HG02973 (cell line): ENCODE results near the gene CLCA2.

Experiments
- ATAC-seq: cut with Tn5 transposase; IDR thresholded peaks from one replicate; pipeline ENCODE4 v1.9.1; 2021; ENCODE audit warnings: moderate library complexity; ENCODE audit not compliant: unreplicated experiment

The CLCA2 gene

DNA sequence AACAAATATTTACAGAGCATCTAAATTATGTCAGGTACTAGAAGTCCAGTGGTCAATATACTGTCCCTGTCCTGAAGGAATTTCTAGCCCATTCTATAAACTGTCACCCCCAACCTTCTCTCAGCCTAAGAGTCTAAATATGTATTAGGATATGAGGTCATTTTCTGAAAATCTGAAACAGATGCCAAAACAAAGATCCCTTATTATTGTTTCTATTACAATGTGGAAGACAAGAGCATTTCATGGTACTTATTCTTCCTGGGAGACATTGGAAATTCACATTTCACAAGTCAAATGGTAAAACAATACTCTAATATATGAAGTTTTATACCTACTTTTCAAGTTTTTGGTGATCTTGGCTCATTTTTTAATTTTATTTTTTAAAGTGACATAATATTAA is 47.3 kb downstream of the CLCA2 start:
- ATAC-seq: no peak

DNA sequence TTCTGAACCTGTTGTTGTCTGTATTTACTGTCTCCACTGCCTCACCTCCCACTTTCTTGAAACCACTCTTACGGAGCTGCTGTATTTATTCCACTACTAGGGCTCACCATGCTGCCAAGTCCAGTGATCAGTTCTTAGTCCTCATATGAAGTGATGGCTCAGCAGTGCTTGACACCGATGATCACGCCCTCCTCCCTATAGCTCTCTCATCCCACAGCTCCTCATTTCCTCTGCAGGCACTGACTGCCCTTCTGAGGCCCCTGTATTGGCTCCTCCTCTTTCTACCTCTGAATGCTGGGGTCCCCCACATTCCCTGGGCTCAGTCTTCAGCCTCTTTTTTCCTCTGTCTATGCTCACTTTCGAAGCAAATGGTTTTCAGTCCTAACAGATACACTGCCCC is 48.2 kb downstream of the CLCA2 start:
- no peak for ATAC-seq

DNA sequence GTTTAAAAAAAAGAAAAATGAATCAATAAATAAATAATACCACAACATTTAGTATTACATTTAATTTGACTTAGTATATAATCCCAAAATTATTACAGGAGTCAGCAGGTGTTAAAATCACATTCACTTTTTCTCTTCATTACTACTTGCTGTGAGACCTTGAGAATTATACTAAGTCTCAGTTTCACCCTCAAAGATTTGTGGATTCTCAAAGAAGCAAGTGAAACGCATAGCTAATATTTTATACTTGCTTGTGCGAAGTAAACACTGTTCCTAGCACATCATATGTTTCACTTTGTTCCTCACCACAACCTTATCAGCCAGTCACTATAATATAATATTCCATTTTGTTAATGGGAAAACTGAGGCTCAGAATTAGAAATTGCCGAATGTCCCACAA is 48.8 kb downstream of the CLCA2 start:
- ATAC-seq: no peak

DNA sequence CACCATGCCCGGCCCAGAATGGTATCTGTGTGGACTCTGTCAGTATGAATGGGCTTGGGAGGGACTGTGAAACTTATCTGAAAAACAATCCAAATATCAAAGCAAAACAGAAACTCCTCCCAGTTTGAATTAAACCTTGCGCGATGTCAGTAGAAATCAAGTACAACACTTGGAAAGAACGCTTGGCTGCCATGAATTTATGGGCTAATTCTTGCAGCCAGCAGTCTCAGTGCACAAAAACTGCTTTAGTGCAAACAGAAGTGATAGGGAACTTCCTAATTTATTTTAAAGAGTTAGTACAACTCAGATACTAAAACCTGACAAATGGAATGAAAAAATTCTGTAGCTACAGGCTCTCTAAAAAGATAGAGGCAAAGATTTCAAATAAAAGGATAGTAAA is 53.3 kb downstream of the CLCA2 start:
- ATAC-seq: no peak

DNA sequence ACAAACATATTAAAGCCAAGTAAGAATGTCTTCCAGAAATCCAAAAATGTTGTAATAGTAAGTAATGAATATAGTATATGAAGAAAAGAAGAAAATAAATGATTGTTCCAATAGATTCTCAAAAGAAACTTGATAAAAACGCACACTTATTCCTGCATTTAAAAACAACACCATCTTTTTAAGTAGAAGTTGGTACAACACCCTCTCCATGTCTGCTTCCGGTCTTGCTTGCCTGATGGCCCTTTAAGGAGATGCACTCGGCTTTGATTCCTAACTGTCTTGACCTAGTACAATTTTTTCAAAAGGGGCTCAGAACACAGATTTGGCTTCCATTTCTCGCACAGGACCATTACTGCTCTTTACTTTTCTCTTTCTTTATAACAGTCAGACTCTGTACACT is 53.7 kb downstream of the CLCA2 start:
- ATAC-seq: no peak

DNA sequence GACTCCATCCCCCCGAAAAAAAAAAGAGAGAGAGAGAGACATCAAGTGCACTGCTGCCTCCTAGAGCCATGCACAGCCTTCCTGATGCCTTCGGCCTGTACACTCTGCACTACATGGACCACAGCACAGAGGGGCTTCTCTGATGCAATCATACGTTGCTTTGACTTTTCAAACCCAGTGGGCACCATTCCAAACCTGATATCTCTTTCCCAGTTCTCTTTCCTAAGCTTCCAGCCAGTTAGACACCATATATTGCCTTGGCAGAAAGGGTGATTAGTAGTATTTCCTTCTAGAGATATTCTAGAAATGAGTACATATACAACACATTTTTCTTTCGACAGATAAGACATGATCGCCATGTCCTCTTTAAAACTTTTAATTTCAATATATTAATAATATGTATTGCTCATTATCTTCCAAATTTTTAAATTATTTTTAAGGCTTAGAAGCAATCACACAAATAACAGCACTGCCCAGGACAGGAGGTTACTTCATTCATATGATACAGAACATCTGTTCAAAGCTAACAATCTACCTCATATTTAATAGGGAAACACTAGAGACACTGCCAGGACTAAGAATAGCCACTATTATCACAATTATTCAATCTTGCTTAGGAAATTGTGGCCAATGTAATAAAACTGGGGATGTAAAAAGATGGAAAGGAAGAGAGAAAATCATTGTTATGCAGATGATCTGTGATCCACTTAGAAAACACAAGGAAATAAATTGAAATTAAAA is 54.6 kb downstream of the CLCA2 start:
- ATAC-seq: no peak

DNA sequence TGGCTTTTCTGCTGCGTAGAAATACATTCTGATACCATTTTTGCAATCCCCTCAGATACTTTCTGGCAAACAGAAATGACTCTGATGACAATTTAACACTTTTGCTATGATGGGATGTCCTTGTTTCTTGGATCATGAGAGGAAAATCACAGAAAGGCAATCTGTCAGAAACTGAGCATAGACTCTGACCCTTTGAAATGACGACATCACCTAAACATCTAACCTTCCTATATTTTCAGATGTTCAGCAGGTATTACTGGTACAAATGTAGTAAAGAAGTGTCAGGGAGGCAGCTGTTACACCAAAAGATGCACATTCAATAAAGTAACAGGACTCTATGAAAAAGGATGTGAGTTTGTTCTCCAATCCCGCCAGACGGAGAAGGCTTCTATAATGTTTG is 58.0 kb downstream of the CLCA2 start:
- no peak for ATAC-seq

DNA sequence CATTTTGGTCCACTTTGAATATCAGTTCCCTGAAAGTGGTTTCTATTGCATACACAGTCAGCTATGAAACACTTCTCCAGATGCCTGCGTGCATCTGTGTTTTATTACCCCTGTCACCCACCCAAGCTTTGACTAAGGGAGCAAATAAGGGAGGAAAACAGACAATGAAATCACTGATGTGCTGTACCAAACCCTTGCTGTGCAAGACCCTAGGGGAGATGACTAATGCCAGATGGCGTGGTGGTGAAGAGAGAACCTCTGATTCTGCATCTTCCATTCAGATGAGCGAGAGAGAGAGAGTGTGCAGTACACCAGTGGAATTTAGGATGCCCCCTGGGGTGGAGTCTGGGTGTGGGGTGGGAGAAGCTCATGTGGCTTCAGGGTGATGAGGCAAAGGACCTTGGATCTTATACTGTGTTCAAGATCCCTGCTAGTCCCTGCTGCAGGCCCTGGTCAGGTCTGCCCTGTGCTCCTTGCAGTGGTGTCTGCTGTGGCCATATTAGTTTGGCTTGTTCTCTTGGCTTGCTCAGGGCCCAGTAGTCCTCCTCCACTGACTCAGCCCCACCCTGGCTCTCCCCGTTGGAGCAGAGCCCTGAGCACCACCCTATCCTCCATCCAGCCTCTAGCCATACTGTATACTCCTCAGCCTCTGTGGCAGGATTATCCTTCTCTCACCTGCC is 63.3 kb downstream of the CLCA2 start:
- ATAC-seq: no peak

DNA sequence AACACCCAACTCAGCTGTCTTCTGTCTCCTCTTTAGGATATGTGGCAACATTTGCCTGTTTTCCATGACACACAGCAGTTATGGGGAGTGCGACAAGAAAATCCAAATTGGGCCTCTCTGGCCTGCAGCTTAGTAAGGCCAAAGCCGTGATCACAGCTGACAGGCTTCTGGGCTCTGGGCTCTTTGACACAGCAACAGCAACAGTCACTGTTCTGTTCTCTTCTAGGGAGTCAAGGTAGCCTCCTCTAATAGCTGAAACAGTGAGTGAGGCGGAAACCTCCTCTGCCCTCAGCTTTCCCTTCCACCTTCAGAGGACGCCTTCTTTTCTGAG is 63.8 kb downstream of the CLCA2 start:
- no peak for ATAC-seq

DNA sequence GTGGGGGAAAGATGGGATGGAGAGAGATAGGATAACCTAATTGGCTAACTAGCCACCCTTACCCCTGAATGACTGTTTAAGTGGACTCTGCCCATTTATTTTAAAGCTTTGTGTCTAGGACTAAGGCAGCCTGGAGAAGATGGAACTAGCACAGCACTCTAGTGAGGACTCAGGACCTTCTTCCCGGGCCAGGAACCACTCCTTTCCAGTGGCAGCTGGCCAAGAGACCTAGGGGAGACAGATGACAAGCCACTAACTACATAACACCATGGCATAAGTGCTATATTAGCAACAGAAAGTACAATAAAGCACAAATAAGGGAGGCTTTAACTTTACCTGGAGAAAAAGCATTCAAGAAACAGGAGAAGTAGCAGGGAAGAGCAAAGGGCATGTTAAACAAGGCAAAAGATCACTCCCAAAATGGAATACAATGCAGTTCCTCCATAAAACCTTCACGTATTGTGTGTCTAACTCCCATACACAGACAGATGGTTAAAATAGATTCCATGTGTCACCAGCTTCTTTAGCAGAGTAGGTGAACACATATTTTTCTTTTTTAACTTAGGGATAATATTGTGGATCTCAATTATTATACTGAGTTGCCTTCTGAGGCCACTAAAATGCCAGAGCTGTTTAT is 65.4 kb downstream of the CLCA2 start:
- ATAC-seq: no peak

DNA sequence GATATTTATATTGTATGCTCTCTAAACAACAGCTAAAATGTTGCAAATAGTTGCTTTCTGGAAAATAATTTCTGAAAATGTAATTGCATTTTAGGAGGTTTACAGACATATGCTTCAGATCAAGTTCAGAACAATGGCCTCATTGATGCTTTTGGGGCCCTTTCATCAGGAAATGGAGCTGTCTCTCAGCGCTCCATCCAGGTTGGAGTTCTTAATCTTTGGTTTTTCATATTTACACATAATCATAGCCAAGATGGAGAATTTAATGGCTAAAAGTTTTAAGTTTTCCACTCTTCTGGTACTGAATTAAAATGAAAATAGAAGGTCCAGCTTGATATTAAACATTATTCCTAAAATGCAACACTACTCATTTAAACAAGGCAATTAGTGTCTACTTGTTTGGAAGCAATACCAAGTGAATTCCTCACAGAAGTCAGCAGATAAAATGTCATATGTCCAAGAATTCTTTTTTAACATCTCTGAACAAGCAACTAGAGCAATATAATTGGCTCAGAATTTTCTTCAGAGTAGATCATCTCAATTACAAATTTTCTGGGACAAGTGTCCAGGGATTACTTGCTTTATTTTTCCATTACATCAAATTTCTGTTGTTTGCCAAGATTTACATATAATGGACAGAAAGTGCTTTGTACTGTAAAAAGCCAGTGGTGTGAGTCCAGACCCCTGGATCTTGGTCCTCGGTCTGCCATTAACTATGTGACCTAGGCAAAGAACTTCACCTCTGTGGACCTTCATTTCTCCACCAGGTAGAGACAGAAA is 67.4 kb downstream of the CLCA2 start:
- ATAC-seq: no peak

DNA sequence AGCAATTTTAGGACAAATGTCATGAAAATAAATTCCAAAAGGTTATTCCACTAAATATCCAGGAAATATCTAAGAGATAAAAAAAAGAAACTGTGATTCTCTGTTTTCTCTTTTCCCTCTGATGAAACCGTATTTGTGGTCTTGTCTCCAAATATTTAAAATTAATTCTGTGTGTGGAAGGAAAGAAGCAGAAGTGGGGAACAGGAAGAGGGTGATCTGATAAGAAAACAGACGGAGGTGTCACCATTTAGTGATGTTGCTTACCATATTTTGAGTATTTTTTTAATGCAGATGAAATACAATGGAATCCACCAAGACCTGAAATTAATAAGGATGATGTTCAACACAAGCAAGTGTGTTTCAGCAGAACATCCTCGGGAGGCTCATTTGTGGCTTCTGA is 74.3 kb downstream of the CLCA2 start:
- no peak for ATAC-seq

DNA sequence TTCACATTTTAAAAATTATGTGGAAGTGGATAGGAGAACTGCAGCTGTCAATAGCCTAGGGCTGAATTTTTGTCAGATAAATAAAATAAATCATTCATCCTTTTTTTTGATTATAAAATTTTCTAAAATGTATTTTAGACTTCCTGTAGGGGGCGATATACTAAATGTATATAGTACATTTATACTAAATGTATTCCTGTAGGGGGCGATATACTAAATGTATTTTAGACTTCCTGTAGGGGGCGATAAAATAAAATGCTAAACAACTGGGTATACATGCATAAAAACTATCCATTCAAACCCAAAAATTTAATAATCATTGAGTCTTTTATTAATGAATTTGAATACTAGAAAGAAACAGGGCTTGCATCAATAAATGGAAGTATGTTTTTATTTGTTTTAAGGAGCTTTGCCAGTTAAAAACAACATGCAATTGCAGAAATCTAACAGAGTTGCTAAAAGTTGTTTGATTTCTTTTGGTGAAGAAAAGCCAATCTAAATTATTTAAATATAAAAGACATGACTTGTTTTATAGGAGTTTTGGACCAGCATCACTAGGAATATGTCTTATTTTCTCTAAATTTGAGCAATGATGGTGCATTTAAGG is 76.1 kb downstream of the CLCA2 start:
- ATAC-seq: no peak

DNA sequence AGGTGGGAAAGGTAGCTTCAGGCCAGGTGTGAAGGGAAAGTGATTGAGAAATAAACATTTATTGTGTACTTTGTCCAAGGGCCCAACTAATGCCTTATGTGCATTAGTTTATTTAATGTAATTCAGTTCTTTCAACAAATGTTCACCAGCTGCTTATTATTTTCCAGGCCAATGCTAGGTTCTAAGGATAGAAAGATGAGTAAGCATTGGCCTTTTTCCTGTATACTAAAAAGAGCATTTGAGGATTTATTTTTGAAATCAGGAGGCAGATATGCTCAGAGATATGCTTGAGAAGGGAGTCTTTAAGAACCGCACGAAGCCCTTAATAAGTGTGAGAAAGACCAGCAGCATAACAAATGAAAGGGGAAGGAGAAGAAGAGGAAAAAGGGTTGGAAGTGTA is 76.7 kb downstream of the CLCA2 start:
- no peak for ATAC-seq

DNA sequence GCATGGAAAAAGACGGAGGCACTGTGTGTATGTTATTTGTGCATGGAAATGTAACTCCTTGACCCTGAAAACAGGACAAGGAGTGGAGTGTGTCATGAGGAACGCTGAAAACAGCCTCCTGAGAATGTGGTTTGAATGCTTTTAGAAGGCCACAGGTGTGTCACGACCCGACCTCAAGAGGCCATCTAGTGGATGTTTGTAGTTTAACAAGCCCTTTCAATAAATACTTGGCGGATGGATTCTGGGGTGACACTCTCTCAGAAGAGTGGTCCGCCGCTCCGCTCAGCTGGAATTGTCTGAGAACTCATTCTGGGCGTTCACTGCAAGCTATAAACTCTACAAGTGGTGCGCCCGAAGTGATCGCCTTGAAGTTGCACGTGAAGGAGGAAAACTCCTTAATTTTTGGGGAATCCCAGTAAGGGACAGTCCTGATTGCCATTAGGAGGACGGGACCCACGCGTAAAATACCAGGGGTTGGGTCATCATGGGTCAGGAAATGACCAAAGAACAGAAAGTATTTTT is 78.2 kb downstream of the CLCA2 start:
- ATAC-seq: peak; percentile 66

DNA sequence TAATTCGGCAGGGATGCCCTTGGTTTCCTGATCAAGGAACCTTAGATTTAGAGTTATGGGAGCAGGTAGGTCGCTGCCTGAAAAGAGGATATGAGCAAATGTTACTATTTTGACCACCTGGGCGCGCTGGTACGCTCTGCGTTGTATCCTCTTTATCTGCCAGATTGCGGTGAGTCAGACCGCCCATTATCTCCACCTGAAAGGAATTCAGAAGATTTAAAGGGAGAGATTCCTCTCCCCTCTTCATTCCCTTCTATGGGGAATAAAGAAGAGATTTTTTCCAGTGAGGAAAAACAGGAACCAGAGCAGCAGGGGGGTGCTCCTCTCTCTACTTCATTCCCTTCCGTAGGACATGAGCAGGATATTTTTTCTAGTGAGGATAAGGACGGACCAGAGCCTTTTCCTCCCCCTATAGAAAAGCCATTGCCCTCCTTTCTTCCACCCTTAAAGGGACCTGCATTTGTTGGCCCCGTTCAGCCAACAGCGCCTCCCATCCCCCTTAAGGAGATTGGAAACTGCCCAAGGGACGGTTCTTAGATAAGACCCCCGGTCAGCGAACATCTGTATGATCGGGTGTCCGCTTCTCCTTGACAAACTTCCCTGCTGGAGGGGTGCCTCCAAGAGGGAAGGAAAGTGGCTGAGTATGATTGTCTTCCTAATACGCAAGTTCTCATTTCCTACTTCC is 78.9 kb downstream of the CLCA2 start:
- ATAC-seq: peak; percentile 52

DNA sequence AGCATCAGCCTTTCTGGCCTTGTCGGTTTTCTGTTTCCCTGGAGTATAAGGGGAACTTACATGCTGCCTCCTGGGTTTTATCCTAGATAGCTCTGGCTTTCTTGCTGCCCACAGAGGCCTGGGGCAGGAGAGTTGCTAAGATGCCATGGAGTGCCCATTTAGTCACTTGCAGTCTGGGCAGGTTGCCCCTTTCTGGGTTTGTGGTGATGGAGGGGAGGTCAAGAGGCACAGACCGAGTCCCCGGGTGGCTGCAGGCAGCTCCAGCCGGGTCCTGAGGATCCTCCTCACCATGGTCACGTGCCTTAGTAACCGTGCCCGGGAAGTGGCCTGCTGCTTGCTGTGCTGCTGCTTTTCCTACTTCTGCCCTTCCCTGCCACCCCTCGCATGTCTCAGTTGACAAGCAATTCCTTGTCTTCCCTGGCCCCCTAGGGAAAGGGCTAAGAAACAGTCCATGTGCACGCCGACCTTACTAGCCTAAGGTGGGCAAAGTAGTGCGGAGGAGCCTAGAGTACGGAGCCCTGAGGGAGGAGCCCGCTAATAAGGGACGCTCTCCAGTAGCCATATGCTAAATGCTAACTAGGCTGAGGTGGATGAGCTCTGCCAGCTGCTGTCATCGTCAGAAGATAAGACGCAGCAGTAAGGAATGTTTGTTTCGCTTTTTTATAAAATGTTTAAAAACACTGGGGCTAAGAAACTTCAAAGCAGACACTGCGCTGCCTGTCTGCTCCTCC is 79.6 kb downstream of the CLCA2 start:
- ATAC-seq: no peak

DNA sequence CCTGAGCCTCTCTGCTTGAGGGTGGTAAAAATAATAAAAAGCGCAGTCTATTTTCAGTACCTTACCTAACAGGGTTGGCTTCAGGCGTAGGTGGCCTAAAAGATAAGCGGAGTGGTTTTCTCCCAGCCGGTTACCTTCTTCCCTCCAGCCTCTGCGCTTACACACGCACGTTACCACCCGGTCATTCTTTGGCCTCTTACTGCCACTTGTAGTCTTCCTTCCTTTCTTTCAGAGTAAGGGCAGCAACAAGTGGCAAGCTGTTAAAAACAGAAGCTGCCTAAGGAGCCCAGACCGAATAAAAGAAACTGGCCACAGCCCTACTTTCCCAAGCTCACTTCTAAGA is 80.1 kb downstream of the CLCA2 start:
- no peak for ATAC-seq

DNA sequence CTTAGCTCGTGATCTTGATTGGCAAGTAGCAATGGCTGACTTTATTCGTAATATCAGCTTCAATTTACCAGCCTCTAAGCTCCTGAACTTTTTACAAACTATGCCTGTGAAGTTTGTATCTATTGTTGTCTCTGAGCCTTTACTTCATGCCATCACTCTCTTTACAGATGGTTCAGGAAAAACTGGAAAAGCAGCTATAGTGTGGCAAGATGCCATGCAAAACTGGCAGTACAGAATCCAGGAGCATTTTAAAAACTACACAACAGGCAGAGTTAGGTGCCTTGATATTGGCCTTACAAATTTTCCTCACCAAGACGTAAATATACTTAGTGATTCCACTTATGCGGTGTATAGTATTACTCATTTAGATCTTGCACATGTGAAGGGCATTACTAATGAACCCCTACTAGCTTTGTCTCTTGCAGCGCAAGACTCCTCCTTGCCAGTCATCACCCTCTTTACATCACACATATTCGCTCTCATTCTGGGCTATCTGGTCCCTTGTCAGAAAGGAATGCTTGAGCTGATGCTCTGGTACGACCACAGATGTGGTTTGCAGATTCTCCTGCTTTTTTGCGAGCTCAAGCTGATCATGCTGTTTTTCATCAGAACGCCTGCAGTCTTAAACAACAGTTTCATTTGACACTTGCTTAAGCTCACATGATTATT is 81.1 kb downstream of the CLCA2 start:
- ATAC-seq: no peak

DNA sequence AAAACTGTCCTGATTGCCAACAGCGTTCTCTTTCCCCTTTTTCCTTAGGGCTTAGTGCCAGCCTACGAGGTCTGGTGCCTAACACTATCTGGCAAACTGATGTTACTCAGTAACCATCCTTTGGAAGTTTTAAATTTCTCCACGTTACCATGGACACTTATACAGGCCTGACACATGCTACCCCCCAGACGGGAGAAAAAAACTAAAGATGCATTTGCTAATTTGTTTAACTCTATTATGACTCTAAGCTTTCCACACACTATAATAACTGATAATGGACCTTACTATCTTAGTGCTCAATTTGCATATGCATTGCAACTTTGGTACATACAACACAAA is 81.6 kb downstream of the CLCA2 start:
- ATAC-seq: no peak
